ENCODE measurements around the gene TAP2. TPM values are rescaled to one million over a fixed set of nuclear protein-coding genes. Genes with fewer than 3 reads are reported as not detected.

The TAP2 gene
- total and polyA plus RNA-seq, 2 of the 13 experiments (the other 11 are each of a cell fraction or from before 2014, with no cell fraction given) = 10.3 to 17.6 TPM

GRCh38 chr6:32853541-32854375 lies 15.2 kb upstream of the TAP2 start, which contains the start of the genes PSMB9 and TAP1 (continued):
- TF ChIP-seq PAXIP1 (CRISPR knock-in tag; conservative IDR thresholded peaks at IDR 0.05) = no peak; the same call in 1 of the 2 replicates
- TF ChIP-seq, protein P1, sequence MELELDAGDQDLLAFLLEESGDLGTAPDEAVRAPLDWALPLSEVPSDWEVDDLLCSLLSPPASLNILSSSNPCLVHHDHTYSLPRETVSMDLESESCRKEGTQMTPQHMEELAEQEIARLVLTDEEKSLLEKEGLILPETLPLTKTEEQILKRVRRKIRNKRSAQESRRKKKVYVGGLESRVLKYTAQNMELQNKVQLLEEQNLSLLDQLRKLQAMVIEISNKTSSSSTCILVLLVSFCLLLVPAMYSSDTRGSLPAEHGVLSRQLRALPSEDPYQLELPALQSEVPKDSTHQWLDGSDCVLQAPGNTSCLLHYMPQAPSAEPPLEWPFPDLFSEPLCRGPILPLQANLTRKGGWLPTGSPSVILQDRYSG (CRISPR knock-in tag; IDR thresholded peaks at IDR 0.05) = peak; percentile 86; the same call in 1 of the 2 replicates
- TF ChIP-seq, protein P2, sequence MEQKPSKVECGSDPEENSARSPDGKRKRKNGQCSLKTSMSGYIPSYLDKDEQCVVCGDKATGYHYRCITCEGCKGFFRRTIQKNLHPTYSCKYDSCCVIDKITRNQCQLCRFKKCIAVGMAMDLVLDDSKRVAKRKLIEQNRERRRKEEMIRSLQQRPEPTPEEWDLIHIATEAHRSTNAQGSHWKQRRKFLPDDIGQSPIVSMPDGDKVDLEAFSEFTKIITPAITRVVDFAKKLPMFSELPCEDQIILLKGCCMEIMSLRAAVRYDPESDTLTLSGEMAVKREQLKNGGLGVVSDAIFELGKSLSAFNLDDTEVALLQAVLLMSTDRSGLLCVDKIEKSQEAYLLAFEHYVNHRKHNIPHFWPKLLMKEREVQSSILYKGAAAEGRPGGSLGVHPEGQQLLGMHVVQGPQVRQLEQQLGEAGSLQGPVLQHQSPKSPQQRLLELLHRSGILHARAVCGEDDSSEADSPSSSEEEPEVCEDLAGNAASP (CRISPR knock-in tag; IDR thresholded peaks at IDR 0.05; ENCODE audit: borderline replicate concordance) = peak; percentile 60; the same call in 1 of the 2 replicates
- TF ChIP-seq, protein P3, sequence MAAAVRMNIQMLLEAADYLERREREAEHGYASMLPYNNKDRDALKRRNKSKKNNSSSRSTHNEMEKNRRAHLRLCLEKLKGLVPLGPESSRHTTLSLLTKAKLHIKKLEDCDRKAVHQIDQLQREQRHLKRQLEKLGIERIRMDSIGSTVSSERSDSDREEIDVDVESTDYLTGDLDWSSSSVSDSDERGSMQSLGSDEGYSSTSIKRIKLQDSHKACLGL (CRISPR knock-in tag; IDR thresholded peaks at IDR 0.05) = peak; percentile 56; the same call in 1 of the 2 replicates
- peak; percentile 46; the same call in 1 of the 2 replicates for TF ChIP-seq ZBTB33 (CRISPR knock-in tag; IDR thresholded peaks at IDR 0.05)
- TF ChIP-seq ZNF180 (CRISPR knock-in tag; IDR thresholded peaks at IDR 0.05; ENCODE audit: borderline replicate concordance, low read depth) = no peak
- 0 out of 2 replicates have a peak, but pooled peaks have one; percentile 25 for TF ChIP-seq NFYB (CRISPR knock-in tag; IDR thresholded peaks at IDR 0.05)
- TF ChIP-seq ZFP90 (CRISPR knock-in tag; IDR thresholded peaks at IDR 0.05; ENCODE audit: borderline replicate concordance) = peak; percentile 27; the same call in 1 of the 2 replicates
- peak; percentile 66 for TF ChIP-seq STAG1 (CRISPR knock-in tag; IDR thresholded peaks at IDR 0.05)
- no peak for TF ChIP-seq ZNF362 (CRISPR knock-in tag; IDR thresholded peaks at IDR 0.05; ENCODE audit: borderline replicate concordance)
- peak; percentile 45; the same call in 1 of the 2 replicates for TF ChIP-seq PITX1 (CRISPR knock-in tag; IDR thresholded peaks at IDR 0.05)
- 0 out of 2 replicates have a peak, but pooled peaks have one; percentile 24 for TF ChIP-seq HES4 (CRISPR knock-in tag; IDR thresholded peaks at IDR 0.05; ENCODE audit: borderline replicate concordance)
- TF ChIP-seq IRX3 (CRISPR knock-in tag; IDR thresholded peaks at IDR 0.05; ENCODE audit: borderline replicate concordance, low read depth) = peak; percentile 72; the same call in 1 of the 2 replicates
- no peak for TF ChIP-seq THYN1 (CRISPR knock-in tag; IDR thresholded peaks at IDR 0.05; ENCODE audit: borderline replicate concordance, low read depth)
- no peak for TF ChIP-seq ZNF644 (CRISPR knock-in tag; IDR thresholded peaks at IDR 0.05; ENCODE audit: low read depth)
- TF ChIP-seq DR1 (CRISPR knock-in tag; IDR thresholded peaks at IDR 0.05) = peak; percentile 42
- TF ChIP-seq ZNF781 (CRISPR knock-in tag; IDR thresholded peaks at IDR 0.05; ENCODE audit: borderline replicate concordance, not compliant biosample characterization) = no peak
